OCI-M2 (cell line): ENCODE results near the gene TRABD2B.

Experiments
- DNase-seq: peaks from one replicate; lab custom pipeline; 2025; ENCODE audit not compliant: unreplicated experiment; lab: John Stamatoyannopoulos, UW

TRABD2B gene

GRCh38 chr1:47914218-47914938 is 82.8 kb downstream of the TRABD2B start:
- DNase-seq: no peak

DNA sequence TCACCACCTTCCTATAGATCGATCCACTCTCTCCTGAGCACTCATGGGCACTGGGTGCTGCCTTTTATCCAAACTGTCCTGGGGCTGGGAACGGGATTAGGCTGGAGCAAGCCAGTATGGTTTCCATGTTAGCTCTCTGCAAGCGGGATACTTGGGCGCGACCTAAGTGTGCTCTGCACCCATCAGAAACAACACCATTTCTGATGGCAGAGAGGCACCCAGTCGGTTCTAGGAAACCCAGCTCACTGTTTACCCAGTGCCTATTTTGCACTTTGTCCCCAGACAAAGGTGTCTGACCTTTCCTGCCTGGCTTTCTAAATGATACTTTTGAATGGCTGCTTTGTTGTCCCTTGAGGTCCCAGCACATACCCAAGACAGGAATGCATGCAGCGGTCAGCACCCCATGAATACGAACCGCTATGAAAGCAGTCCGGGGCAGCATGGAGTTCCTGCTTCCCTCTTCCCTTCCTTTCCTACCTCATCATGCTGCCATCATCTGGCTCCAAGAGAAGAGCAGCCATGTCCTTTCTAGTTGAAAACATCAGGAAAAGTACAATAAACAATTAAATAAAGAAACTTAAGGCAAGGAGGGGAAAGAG is 83.9 kb downstream of the TRABD2B start:
- no peak for DNase-seq

DNA sequence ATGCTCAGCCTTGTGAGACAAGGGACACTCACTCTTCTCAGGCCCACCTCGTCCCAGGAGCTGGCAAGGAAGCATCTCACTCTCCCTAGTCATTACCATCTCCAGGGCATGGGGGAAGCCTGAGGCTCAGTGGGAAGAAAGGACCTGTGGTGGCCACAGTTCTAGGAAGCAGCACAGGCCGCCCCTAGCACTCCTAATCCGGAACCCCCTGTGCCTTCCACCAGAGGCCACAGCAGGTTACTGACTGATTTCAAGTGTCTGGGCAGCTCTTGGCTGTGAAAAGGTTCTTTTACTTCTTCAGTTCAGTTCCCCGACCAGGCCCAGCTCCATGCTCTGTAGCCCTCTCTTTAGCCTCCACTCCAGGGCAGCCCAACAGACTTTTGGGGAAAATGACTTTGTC is 84.4 kb downstream of the TRABD2B start:
- no peak for DNase-seq

GRCh38 chr1:47911892-47912291 is 85.3 kb downstream of the TRABD2B start:
- no peak for DNase-seq

GRCh38 chr1:47911424-47911823 is 85.8 kb downstream of the TRABD2B start:
- no peak for DNase-seq

GRCh38 chr1:47908258-47908657 is 88.9 kb downstream of the TRABD2B start:
- DNase-seq: no peak

GRCh38 chr1:47907177-47907528 is 90.0 kb downstream of the TRABD2B start:
- DNase-seq: no peak

DNA sequence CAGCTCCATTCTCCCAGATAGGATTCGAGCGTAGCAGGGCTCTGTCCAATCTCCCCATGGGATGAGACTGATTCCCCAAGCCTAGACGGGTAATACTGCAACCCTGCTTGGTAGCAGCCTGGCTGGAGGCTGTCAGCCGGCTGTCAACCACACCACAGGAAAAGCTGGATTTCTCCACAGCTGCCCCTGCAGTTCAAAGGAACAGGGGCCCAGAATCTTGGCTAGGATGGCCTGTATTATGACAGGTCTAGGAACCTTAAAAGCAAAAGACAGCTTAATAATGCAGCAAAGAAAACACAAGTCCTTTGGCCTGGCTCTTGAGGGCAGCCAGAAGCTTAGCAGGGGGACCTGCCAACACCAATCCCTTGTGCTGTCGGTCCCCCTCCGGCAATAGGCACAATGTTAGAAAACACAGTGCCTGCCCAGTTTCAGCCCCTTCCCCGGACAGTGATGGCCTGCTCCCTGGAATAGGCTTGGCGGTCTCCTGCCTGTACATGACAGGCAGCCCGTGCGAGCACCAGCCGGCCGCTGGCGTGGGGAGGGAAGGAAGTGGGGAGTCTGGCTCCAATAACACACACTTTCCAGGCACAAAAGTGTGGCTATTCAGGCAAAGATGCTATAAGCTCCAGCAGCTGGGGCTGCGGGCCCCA is 90.5 kb downstream of the TRABD2B start:
- DNase-seq: no peak

DNA sequence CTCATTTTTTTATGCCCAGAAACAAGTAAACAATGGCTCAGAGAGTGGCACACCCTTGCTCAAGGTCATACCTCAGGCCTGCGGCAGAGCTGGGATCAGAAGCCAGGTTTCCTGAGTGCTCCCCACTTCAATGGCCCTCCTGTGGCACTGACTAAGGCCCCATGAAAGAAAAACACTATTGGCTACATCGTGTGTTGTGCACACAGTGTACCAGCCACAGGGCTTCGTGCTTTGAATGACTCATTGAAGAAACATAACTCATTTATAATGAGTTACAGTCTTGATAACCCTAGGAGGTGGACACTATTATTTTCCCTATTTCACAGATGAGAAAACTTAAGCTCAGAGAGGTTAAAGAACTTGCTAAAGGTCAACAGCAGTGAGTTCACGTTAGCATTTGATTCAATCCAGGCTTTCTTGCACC is 91.2 kb downstream of the TRABD2B start:
- no peak for DNase-seq

DNA sequence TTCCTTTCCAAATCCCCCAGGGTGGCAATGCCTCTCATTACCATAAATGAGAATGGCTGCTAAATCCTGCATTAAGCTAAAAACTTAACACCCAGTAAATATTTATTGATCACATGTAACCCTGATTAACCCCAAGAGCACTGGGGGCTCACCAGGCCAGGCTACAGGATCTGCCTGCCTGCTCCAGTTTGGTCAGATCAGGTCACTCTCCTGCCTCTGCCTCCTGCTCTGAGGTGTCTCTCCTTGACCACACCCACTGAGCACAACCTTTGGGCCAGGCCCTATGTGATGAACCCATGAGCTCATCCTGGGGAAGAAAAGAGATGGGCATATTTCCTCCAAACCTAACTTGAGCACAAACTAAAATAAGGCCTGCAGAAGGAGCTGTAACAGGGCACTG is 93.5 kb downstream of the TRABD2B start:
- no peak for DNase-seq

- DNase-seq: no peak
These were observed 96.1 kb downstream of the TRABD2B start for GRCh38 chr1:47901001-47901575.

DNA sequence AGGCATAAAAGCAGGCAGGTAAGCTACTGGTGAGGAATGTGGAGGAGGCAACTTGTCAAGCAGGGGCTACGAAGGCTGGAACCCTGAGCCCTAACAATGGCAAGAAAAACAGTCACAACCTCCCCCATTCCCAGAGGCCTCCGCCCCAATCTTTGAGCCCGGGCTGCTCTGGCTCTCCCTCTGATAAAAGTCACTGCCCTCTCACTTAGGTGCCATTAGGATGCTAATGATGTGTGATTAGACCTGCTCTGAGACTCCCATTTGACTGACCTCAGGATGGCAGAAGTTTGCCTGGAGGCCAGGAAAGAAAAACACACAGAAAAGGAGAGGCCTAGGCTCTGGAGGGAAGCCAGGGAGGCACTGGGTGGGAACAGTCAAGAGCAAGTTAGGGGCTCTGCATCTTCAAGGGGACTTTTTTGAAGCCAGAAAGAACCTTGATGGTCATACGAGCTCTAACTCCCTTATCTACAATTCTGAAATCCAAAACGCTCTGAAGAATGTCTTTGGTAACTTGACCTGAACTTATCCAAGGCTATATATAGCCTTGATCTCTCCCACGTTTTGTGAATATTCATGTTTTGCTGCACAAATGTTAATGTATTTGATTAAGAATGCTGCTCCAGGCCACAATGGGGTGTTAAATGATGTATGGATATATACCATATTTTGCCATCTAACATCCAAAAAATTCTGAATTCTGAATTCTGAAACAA is 98.9 kb downstream of the TRABD2B start:
- DNase-seq: no peak

GRCh38 chr1:47895279-47896125 is 101.7 kb downstream of the TRABD2B start:
- DNase-seq: no peak

- no peak for DNase-seq
These were observed 102.5 kb downstream of the TRABD2B start for GRCh38 chr1:47894410-47895278.

GRCh38 chr1:47893412-47893811 is 103.8 kb downstream of the TRABD2B start:
- no peak for DNase-seq

DNA sequence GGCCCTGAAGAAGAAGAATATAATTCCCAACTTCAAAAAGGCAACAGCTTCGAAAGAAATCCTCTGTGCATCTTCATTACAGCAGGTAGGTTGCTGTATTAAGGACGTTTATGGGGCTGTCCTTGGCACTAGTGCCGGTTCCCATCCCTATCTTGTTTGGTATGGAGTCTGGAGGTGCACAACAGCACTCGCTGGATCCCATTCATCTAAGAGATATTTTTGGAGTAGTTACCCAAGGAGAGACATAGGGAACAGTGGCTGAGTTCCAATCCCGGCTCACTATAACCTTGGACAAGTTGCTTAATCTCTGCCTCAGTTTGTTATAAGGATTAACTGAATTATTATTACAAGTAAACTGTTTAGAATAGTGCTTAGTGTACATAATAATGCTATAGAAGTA is 106.4 kb downstream of the TRABD2B start:
- DNase-seq: no peak

DNA sequence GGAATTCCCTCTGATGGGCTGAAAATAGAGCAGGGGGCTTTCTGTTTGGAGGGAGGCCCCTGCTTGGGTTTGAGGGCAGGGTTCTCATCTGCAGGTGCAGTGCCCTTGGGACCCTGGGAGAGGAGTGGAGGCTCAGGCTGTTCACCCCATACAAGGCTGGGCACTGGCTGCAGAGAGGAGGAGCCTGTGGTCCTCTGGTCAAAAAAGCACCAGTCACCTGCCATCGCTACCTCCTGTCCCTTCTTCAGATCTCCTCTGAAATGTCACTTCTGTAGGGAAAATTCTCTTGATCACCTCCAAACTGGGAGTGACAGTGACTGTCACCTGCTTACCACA is 108.9 kb downstream of the TRABD2B start:
- DNase-seq: no peak

DNA sequence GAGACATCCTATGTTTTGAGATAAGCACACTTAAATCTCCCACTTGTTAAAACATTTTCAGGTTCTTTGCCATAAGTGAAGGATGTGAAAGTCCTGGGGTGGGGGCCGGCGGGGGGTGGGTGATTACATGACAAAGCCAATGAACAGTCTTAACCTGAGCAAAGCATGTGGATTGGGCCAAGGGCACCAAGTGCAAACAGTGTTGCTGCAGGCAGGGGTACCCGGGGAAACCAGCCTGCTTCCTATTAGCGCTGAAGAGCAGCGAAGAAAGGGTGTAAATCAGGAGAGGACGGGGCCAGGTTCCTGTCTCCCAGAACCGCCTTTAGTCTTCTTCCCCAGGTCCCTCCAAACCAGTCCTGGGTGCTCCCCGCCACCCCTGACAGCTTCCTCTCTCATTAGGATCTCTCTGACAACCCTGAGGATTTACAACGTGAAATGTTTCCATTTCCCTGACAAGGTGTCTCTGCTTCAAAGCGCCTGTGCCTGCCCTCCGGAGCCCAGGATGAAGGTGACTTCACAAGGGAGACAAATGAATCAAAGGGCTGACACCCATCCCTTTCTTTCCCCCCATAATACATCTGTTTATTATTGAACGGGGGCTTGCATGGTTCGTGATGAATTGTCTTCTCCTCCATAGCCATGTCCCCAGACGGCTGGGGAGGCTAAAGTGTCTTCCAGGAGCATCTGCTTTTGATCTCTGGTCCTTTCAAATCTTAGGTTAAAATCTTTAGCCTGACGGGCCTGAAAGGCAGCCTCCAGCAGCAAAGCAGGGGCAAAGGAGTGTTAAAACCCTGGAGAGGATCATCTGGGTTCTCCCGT is 109.5 kb downstream of the TRABD2B start:
- DNase-seq: no peak

GRCh38 chr1:47887060-47887459 is 110.1 kb downstream of the TRABD2B start:
- DNase-seq: no peak
